T-helper 9 cell (primary cell): Measurements from ENCODE around the gene VTN.
A peak's percentile ranks its signal among the peaks of the same experiment; 100 is the strongest.

Source experiments
- DNase-seq: peaks from one replicate; pipeline ENCODE4 v3.0.0-alpha.2; 2020

Gene VTN

DNA sequence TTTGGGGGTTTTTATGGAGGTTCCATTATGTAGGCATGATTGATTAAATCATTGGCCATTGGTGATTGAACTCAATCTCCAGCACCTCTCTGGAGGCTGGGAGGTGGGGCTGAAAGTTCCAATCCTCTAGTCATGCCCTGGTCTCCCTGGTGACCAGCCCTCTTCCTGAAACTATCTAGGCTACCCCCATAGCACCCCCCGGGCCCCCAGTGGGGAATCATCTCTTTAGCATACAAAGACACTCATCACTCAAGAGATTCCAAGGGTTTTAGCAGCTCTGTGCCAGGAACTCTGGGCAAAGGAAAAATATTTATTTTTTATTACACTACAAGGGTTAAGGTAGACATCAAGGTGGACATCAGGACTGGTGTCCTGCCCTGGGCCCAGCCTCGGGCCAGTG, 25.3 kb upstream of the VTN start:
- no peak for DNase-seq

DNA sequence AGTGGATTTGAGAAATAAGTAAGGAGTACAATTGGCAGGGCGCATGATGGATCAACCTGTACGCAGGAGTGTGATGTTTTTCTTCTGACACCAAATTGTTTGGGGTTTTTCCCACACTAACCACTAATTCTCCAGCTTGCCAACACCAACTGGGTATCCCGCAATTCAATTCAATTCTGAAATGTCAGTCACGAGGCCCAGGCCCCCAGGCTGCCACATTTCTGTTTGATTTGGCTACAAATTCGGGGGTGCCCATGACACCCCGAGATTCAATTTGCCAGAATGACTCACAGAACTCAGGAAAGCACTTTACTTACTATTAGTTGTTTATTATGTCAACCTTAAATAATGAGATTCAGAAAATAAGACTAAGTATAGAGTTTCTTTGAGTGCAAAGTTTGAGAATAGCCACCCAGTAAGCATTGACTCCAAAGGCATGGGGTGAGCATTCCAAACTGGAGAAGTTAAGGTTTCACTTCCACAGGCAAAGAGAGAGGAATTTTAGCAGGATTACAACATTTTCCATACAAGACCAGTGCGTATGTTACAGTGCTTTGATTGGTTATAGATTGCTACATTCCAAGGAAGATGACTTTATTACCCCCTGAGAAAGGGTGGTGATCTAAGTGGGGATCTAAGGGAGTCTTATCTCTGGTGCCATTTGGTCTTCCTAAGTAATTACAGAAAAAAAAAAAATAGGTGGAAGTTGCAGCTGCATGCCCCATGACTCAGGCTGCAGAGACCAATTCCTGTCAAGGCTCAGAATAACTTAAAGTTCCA, 24.4 kb upstream of the VTN start:
- DNase-seq, result no peak

DNA sequence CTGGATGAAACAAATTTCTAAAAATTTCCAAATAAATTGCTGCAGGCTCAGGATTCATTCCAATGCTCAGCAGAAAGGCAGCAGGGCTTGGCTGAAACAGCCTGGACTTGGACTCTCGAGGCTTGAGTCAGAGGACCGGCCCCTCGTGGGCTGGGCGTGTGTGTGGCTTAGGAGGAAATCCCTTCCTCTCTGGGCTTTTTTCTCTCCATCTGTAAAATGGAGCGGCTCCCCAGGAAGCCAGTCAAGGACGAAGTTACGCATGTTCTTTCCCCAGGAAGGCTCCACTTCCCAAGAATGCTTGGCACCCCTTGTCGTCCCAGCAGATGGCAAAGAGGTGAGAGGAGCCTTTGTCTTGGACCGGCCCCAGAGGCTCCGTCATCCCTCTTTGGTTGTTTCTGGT, 22.4 kb upstream of the VTN start:
- no peak for DNase-seq

DNA sequence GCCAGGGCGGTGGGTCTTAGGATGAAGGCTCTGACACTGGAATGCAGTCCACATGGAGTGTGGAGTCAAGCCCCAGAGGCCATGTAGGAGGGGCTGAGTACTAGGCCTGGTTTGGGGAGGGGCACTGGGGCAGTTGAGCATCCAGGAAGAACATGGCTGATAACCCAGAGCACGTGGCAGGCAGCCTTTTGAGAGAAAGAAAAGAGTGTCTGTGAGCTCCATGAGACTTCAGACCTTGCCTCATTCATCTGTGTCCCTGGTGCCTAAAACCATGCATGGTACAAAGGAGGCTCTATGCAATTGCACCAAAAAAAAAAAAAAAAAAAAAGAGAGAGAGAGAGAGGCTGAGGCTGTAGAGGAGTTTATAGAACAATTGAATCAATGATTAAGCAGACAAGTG, 21.3 kb upstream of the VTN start:
- no peak for DNase-seq

DNA sequence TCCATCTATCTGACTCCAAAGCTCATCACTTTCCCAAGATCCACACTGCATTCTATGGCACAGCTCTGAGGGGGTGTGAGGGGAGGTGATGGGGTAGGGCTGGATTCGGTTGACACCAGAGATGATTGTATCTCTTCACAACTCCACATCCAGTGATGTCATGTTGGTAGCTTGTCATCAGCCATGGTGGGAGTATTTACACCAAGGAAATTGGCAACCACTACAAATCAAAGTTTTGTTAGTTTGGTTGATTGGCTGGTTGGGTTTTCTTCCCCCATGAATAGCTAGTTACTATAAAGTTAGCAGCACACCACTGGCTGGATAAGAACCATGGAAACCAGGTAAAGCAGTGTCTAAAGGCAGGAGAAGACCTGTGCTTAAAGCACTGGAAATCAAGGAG, 20.9 kb upstream of the VTN start:
- DNase-seq, result no peak

DNA sequence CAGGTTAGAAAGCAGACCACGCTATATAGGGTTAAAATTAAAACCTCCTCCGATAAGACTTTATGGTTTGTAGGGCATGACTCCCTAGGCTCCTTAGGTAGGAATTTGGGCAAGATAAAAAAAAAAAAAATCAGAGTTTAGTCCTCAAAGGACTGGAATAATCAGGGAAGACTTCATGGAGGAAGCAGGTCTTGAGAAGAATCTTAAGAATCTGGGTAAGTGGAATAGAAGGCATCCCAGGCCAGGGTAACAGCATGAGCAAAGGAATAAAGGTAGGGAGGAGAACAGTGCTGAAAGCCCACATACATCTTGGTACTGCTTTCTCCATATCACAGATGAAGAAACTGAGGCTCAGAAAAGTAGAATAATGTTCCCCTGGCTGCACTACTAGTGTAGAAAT, 20.5 kb upstream of the VTN start:
- DNase-seq, result no peak

DNA sequence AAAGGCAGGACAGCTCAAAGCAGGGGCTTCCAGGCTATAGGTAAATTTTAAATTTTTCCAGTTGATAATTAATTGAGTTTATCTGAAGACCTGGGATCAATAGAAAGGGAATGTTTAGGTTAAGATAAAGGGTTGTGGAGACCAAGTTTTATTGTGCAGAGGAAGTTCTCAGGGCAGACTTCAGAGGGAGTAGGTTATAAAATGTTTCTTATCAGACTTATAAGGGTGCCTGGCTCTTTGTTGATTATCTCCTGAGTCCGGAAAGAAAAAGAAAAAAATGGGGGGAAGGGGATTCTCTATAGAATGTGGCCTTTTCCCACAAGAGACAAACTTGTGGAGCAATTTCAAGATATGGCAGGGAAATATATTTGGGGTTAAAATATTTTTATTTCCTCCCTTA, 20.0 kb upstream of the VTN start:
- no peak for DNase-seq

DNA sequence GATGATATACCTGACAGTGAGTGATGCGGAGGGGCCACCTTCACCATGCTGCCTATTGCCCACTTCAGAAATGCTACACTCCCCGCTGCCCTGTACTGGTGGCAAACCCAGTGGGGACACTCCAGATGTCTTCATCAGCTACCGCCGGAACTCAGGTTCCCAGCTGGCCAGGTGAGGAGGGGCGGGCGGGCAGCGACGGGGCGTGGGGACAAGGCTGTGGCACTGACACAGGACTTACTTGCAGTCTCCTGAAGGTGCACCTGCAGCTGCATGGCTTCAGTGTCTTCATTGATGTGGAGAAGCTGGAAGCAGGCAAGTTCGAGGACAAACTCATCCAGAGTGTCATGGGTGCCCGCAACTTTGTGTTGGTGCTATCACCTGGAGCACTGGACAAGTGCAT, 18.0 kb upstream of the VTN start:
- no peak for DNase-seq

DNA sequence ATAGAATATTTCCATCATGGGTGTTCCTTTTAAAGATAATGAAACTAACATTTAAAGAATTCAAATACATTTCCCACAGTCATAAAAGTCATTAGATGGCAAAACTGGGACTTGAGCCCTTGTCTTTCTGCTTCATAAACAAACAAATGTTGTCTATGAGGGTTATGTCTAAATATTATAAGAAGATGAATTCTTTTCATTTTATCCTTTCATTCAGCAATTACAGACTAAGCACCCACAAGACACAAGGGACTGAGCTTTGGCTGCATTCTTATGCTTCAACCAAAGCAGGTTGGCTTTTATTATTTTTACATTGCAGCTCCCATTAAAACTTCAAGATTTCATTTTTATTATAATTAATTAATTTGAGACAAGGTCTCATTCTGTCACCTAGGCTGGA, 16.3 kb upstream of the VTN start:
- no peak for DNase-seq

DNA sequence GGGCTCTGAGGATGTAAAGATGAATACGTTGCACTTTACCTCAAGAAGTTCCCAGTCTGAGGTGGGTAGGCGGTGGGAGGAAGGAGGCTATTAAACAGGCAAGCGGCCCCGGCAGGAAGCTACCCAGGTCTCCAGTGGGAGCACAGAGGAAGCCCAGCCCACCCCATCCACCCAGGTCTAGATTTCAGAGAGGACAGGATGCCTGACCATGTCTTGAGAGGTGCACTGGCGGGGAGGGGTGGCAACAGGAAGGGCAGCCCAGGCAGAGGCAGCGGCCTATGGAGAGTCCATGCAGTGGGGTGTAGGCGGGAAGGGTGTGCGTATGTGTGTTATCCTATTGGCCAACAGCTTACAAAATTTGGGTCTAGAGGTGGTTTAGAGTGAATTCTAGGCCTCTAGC, 15.3 kb upstream of the VTN start:
- no peak for DNase-seq

DNA sequence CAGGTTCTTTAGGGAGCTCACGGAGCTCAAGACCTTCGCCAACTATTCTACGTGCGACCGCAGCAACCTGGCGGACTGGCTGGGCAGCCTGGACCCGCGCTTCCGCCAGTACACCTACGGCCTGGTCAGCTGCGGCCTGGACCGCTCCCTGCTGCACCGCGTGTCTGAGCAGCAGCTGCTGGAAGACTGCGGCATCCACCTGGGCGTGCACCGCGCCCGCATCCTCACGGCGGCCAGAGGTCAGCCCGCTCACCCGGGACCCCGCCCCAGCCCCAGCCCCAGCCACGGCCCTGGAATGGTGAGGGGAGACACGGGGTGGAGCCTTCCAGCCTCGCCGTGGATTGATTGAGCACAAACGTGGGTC, 14.9 kb upstream of the VTN start:
- DNase-seq, result no peak

DNA sequence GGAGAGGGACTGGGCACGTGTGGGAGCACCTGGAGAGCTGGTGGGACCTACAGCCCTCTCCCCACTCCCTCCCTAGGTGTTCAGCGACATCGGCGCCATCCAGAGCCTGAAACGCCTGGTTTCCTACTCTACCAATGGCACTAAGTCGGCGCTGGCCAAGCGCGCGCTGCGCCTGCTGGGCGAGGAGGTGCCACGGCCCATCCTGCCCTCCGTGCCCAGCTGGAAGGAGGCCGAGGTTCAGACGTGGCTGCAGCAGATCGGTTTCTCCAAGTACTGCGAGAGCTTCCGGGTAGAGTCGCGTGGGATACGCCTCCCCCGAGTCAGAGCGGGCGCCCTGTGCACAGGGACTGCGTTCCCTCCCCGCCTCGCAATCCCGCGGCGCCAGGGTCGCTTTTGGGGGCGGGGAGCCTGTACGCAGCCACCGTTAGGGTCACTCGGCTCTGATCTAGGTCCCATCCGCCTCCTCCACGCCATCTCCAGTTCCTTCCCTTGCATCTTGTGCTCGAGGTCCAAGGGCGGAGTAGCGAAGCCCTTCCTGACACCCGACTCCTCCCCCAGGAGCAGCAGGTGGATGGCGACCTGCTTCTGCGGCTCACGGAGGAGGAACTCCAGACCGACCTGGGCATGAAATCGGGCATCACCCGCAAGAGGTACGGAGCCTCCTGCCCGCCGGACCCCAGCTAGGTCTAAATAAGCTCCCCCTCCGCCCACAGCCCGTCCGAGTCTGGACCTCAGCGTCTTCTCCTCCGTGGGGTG, 14.4 kb upstream of the VTN start:
- DNase-seq, result peak; percentile 47

DNA sequence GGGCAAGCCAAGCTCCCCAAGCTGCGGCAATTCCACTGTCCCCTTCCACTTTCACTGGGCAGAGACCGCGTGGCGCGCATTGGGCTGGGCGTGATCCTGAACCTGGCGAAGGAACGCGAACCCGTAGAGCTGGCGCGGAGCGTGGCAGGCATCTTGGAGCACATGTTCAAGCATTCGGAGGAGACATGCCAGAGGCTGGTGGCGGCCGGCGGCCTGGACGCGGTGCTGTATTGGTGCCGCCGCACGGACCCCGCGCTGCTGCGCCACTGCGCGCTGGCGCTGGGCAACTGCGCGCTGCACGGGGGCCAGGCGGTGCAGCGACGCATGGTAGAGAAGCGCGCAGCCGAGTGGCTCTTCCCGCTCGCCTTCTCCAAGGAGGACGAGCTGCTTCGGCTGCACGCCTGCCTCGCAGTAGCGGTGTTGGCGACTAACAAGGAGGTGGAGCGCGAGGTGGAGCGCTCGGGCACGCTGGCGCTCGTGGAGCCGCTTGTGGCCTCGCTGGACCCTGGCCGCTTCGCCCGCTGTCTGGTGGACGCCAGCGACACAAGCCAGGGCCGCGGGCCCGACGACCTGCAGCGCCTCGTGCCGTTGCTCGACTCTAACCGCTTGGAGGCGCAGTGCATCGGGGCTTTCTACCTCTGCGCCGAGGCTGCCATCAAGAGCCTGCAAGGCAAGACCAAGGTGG, 11.2 kb upstream of the VTN start:
- DNase-seq, result no peak

DNA sequence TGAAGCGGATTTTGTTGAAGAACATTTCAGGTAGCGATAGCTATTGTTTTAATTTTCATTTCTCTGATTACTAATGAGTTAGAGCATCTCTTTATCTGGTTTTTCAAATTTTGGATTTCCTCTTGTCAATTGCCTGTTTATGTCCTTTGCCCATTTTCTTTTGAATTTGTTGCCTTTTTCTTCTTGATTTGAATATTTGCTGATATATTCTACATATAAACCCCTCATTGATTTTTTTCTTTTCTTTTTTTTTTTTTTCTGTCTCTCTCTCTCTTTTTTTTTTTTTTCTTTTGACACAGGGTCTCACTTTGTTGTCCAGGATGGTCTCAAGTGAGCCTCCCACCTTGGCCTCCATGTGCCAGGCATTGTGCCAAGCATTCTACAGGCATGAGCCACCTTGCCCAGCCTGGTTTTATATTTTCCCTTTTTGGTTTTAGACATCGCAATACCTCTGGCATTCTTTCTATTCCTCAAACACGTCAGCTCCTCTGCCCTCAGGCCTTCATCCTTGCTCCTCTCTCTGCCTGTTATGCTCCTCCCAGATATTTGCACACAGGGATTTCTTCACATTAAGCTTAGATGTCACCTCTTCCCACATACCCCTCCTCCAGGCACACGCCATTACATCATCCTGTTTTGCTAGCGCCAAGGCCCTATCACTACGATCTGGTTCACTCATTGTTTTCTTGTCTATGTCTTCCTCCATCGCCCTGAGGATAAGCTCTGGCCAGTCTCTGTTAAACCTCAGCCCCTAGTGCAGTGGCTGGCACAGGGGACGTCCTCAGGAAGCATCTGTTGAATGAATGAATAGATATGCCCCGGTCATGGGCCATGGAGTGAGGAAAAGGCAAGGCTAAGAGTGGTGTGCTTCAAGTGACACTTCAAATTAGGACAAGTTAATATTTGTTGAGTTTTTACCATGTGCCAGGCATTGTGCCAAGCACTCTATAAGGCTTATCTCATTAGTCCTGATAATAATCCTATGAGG, 10.0 kb upstream of the VTN start:
- no peak for DNase-seq

DNA sequence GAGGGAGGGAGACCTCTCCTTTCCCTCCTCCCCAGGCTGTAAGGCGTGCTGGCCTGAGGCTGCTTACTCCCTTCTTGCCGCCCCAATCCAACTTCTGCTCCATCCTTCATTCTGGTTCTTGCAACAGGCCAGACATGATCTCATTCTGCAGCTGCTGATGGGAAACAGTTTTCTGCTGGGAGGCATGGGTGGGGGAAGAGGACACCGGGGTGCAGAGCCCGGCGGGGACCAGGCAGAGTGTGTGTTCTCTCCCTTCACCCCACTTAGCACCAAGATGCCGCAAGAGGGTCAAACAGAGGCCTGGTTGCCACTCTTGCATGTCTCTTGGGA, 2.8 kb upstream of the VTN start:
- no peak for DNase-seq

DNA sequence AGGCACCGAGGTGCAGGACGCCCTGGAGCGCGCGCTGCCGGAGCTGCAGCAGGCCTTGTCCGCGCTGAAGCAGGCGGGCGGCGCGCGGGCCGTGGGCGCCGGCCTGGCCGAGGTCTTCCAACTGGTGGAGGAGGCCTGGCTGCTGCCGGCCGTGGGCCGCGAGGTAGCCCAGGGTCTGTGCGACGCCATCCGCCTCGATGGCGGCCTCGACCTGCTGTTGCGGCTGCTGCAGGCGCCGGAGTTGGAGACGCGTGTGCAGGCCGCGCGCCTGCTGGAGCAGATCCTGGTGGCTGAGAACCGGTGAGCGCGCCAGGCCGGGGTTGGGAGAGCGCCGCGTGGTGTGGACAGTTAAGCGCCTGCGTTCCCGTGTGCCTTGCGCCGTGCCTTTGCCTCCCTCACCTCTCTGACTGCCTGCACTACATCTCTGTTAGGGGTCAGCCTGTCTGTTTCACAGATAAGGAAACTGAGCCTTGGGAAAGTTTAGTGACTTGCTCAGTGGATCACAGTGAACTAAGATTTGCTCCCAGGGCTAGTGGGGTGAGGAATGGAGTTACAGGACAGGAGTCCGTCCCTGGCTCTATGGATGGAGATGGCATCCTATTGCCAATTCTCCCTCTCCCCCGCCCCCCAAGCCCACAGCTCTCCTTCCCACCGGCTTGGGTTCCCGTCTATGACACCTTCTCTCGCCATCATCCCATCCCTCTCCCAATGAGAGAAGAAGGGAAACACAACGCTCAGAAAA, 2.3 kb upstream of the VTN start:
- no peak for DNase-seq

DNA sequence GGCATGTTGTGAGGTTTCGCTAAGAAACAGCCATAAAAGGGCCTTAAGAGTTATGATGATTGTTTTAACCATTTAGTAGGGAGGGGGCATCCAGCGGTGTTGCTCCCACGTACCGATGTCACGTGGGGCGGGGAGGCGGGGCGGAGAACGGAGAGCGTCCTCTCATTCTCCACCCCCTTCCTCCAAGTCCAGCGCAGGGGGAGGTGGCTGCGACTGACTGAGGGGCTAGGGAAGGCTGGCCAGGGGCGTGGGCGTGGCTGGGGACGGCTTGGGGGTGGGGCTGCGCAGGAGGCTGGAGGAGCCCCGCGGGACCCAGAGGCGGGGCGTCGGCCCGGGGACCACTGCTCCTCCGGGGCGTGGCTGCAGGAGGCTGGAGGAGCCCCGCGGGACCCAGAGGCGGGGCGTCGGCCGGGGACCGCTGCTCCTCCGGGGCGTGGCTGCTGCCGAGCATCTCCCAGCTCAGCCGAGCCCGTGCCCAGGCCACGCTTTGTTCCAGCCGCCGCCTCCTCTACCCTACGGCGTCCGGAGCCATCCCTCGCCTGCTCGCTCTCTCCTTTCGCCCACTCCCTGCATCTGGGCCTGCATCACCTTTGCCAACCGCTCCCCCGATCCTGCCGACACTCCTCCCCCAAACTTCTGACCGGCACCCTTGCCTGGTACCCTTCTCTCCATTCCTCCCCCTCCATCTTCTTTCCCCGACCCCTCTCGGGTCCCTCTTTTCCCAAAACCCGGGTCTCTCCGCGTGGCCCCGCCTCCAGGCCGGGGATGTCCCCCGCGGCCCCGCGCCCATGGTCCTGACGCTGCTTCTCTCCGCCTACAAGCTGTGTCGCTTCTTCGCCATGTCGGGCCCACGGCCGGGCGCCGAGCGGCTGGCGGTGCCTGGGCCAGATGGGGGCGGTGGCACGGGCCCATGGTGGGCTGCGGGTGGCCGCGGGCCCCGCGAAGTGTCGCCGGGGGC, 1.4 kb upstream of the VTN start, which contains the start of gene SARM1:
SARM1 (plus strand) TSS at position 450 of the 958 bp plus-strand sequence; CDS start at position 789, 339 bp downstream.
- DNase-seq, result peak; percentile 68

DNA sequence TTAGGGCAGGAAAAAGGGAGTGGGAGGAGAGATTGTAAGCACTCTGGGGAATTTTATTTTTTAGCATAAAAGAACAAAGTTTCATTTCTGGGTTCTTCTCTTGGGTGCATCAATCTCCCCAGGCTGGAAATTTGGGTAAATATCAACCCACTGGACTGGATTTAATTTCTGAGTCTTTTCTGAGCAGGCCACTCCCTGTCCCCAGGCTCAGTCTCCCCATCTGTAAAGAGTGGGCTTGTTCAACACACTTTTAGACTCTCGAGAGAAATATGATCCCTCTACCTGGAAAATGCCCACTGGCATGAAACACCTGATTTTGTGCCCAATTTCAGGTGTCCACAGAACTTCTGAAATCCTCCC, 617 bp upstream of the VTN start:
- DNase-seq, result no peak

DNA sequence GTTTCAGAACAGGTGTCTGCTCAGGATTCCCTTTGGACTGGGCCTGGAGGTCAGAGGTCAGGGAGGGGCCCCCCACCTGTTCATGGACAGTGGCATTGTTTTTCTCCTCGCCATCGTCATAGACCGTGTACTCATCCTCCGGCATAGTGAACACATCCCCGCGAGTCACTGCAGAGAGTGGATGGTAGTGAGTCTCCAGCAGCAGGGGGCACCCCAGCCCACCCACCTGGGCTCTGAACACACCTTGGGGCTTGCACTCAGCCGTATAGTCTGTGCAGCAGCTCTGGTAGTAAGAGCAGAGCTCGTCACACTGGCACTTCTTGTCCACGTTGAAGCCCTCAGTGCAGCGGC, 448 bp downstream of the VTN start:
- DNase-seq, result no peak

DNA sequence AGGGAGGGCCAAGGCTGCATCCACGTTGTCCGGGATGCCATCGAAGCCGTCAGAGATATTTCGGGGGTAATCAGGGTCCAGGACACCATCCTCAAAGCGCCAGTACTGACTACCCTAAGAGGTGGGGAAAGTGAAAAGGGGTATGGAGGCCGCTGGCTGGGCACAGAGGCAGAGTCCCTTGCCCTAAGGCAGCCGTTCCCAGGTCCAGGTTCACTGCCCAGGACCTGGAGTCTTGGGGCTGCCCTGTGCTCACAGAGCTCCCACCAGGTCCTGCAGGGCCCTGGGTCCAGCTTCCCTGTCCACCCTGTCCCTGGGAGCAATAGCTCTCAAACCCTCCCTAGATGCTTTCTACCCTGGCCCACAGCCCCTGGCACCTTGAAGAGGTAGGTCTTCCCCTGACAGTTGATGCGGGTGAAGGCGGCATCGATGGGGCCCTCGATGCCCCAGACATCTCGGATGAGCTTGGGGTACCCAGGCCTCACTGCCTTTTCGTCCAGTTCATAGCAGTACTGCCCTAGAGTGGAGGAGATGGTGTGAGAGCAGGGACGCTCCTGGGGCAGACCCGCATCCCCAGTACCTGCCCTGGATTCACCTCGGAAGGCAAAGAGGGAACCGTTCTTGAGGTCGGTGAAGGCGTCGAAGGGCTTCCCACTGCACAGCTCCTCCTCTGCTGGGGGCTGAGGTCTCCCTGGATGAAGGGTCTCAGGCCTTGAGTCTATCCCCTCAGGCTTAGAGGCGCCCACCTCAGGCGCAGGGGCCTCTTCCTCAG, 1.0 kb downstream of the VTN start:
- no peak for DNase-seq
